HEK293 (cell line): ENCODE measurements around the gene SMC3.
A peak's percentile ranks its signal among the peaks of the same experiment; 100 is the strongest.

Experiments used
- HOXC10 ChIP-seq: sonication (generic); formaldehyde crosslinking; IDR thresholded peaks from 2 replicates; pipeline ENCODE4 v1.8.1; 2023; ENCODE audit warnings: mild to moderate bottlenecking, missing genetic modification reagents
- HOXD13 ChIP-seq: sonication (generic); formaldehyde crosslinking; IDR thresholded peaks from 2 replicates; pipeline ENCODE4 v1.8.0; 2022; ENCODE audit warnings: missing genetic modification reagents, borderline replicate concordance
- KLF16 ChIP-seq: fragments of 450-650 bp; formaldehyde crosslinking; IDR thresholded peaks from 2 replicates; pipeline ENCODE4 v1.5.1; 2017; ENCODE audit warnings: missing biosample characterization, missing genetic modification characterization
- KLF7 ChIP-seq: fragments of 450-650 bp; formaldehyde crosslinking; IDR thresholded peaks from 2 replicates; pipeline ENCODE4 v1.5.1; 2016; ENCODE audit warnings: missing biosample characterization, missing genetic modification characterization, borderline replicate concordance
- MYNN ChIP-seq: fragments of 450-650 bp; formaldehyde crosslinking; IDR thresholded peaks from 2 replicates; pipeline ENCODE4 v1.5.1; 2016; ENCODE audit warnings: missing biosample characterization, missing genetic modification characterization, borderline replicate concordance
- OSR2 ChIP-seq: fragments of 450-650 bp; formaldehyde crosslinking; IDR thresholded peaks from 2 replicates; pipeline ENCODE4 v1.5.1; 2016; ENCODE audit warnings: missing biosample characterization, missing genetic modification characterization
- SP2 ChIP-seq: fragments of 450-650 bp; formaldehyde crosslinking; IDR thresholded peaks from 2 replicates; pipeline ENCODE4 v1.5.1; 2016; ENCODE audit warnings: missing biosample characterization, missing genetic modification characterization
- TCF7L2 ChIP-seq: IDR thresholded peaks from 2 replicates; pipeline ENCODE4 v1.6.1; 2011; ENCODE audit warnings: low read depth, mild to moderate bottlenecking, inconsistent platforms, low read length, moderate library complexity, borderline replicate concordance
- ZBTB26 ChIP-seq: fragments of 450-650 bp; formaldehyde crosslinking; optimal IDR thresholded peaks from 2 replicates; pipeline ENCODE3; 2016; ENCODE audit warnings: missing biosample characterization, mild to moderate bottlenecking, missing genetic modification characterization
- ZBTB44 ChIP-seq: fragments of 450-650 bp; IDR thresholded peaks from 2 replicates; pipeline ENCODE4 v1.5.1; 2018; ENCODE audit warnings: missing biosample characterization, mild to moderate bottlenecking, missing genetic modification characterization
- ZFP3 ChIP-seq: fragments of 450-650 bp; formaldehyde crosslinking; IDR thresholded peaks from 2 replicates; pipeline ENCODE4 v1.5.1; 2016; ENCODE audit warnings: low read depth, missing biosample characterization, missing genetic modification characterization
- ZNF114 ChIP-seq: fragments of 450-650 bp; formaldehyde crosslinking; IDR thresholded peaks from 2 replicates; pipeline ENCODE4 v1.5.0; 2017; ENCODE audit warnings: missing biosample characterization, missing genetic modification characterization
- ZNF132 ChIP-seq: fragments of 450-650 bp; formaldehyde crosslinking; IDR thresholded peaks from 2 replicates; pipeline ENCODE4 v1.5.1; 2017; ENCODE audit warnings: missing biosample characterization, missing genetic modification characterization, borderline replicate concordance
- ZNF18 ChIP-seq: fragments of 450-650 bp; formaldehyde crosslinking; IDR thresholded peaks from 2 replicates; pipeline ENCODE4 v1.5.1; 2016; ENCODE audit warnings: missing biosample characterization, missing genetic modification characterization
- ZNF221 ChIP-seq: fragments of 450-650 bp; formaldehyde crosslinking; IDR thresholded peaks from 2 replicates; pipeline ENCODE4 v1.5.1; 2017; ENCODE audit warnings: missing biosample characterization, missing genetic modification characterization, borderline replicate concordance
- ZNF302 ChIP-seq: fragments of 450-650 bp; formaldehyde crosslinking; IDR thresholded peaks from 2 replicates; pipeline ENCODE4 v1.5.1; 2016; ENCODE audit warnings: missing biosample characterization, missing genetic modification characterization, low read depth
- ZNF366 ChIP-seq: fragments of 450-650 bp; formaldehyde crosslinking; conservative IDR thresholded peaks from 2 replicates; pipeline ENCODE4 v1.5.1; 2016; ENCODE audit warnings: missing biosample characterization, missing genetic modification characterization
- ZNF501 ChIP-seq: fragments of 450-650 bp; formaldehyde crosslinking; IDR thresholded peaks from 2 replicates; pipeline ENCODE4 v1.5.1; 2016; ENCODE audit warnings: missing biosample characterization, missing genetic modification characterization
- ZNF544 ChIP-seq: fragments of 450-650 bp; formaldehyde crosslinking; IDR thresholded peaks from 2 replicates; pipeline ENCODE4 v1.5.0; 2017; ENCODE audit warnings: missing biosample characterization, missing genetic modification characterization
- ZNF555 ChIP-seq: fragments of 450-650 bp; formaldehyde crosslinking; conservative IDR thresholded peaks from 2 replicates; pipeline ENCODE4 v1.5.1; 2017; ENCODE audit warnings: missing biosample characterization, mild to moderate bottlenecking, missing genetic modification characterization, inconsistent platforms
- ZNF571 ChIP-seq: fragments of 450-650 bp; formaldehyde crosslinking; IDR thresholded peaks from 2 replicates; pipeline ENCODE4 v1.5.0; 2017; ENCODE audit warnings: missing biosample characterization, missing genetic modification characterization
- ZNF658 ChIP-seq: fragments of 450-650 bp; formaldehyde crosslinking; IDR thresholded peaks from 2 replicates; pipeline ENCODE4; 2016; ENCODE audit warnings: missing biosample characterization, missing genetic modification characterization
- ZNF777 ChIP-seq: fragments of 450-650 bp; formaldehyde crosslinking; IDR thresholded peaks from 2 replicates; pipeline ENCODE4 v1.5.1; 2017; ENCODE audit warnings: missing biosample characterization, missing genetic modification characterization, borderline replicate concordance
- ZNF843 ChIP-seq: fragments of 450-650 bp; formaldehyde crosslinking; IDR thresholded peaks from 2 replicates; pipeline ENCODE4 v1.5.1; 2016; ENCODE audit warnings: missing biosample characterization, missing genetic modification characterization
- ZSCAN16 ChIP-seq: fragments of 450-650 bp; formaldehyde crosslinking; IDR thresholded peaks from 2 replicates; pipeline ENCODE4 v1.5.1; 2016; ENCODE audit warnings: missing biosample characterization, missing genetic modification characterization
- ZSCAN5A ChIP-seq: fragments of 450-650 bp; formaldehyde crosslinking; IDR thresholded peaks from 2 replicates; pipeline ENCODE4 v1.5.1; 2016; ENCODE audit warnings: missing biosample characterization, missing genetic modification characterization
- TF ChIP-seq, protein P1 (sequence below): fragments of 450-650 bp; formaldehyde crosslinking; IDR thresholded peaks from 2 replicates; pipeline ENCODE4 v1.5.1; 2017; ENCODE audit warnings: missing biosample characterization, missing genetic modification characterization
- TF ChIP-seq, protein P2 (sequence below): fragments of 450-650 bp; formaldehyde crosslinking; IDR thresholded peaks from 2 replicates; pipeline ENCODE4 v1.5.1; 2016; ENCODE audit warnings: missing biosample characterization, missing genetic modification characterization
- TF ChIP-seq, protein P3 (sequence below): fragments of 450-650 bp; formaldehyde crosslinking; IDR thresholded peaks from 2 replicates; pipeline ENCODE4 v1.5.1; 2017; ENCODE audit warnings: missing biosample characterization, missing genetic modification characterization

Gene SMC3

GRCh38 chr10:110540031-110540430, 27.5 kb upstream of the SMC3 start (continued):
- TF ChIP-seq ZNF544 = no peak
- no peak for TF ChIP-seq ZNF221 (tag by site-specific recombination)
- TF ChIP-seq, protein P1, sequence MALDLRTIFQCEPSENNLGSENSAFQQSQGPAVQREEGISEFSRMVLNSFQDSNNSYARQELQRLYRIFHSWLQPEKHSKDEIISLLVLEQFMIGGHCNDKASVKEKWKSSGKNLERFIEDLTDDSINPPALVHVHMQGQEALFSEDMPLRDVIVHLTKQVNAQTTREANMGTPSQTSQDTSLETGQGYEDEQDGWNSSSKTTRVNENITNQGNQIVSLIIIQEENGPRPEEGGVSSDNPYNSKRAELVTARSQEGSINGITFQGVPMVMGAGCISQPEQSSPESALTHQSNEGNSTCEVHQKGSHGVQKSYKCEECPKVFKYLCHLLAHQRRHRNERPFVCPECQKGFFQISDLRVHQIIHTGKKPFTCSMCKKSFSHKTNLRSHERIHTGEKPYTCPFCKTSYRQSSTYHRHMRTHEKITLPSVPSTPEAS = no peak
- no peak for TF ChIP-seq KLF7 (tag by site-specific recombination)
- TF ChIP-seq OSR2 (tag by site-specific recombination) = peak; percentile 57; the same call in 1 of the 2 replicates
- no peak for TF ChIP-seq ZBTB26
- no peak for TF ChIP-seq HOXC10 (CRISPR knock-in tag)
- TF ChIP-seq ZFP3 = no peak
- no peak for TF ChIP-seq KLF16 (tag by site-specific recombination)
- TF ChIP-seq TCF7L2 = peak; percentile 50; the same call in 1 of the 2 replicates
- peak; percentile 29; the same call in 1 of the 2 replicates for TF ChIP-seq ZNF843 (tag by site-specific recombination)
- no peak for TF ChIP-seq ZNF132 (tag by site-specific recombination)
- no peak for TF ChIP-seq MYNN
- TF ChIP-seq ZNF501 (tag by site-specific recombination) = no peak
- no peak for TF ChIP-seq ZNF658
- TF ChIP-seq ZNF555 (tag by site-specific recombination) = no peak
- TF ChIP-seq ZNF302 (tag by site-specific recombination) = no peak
- no peak for TF ChIP-seq HOXD13
- no peak for TF ChIP-seq SP2 (tag by site-specific recombination)
- TF ChIP-seq ZBTB44 (tag by site-specific recombination) = peak; percentile 63
- TF ChIP-seq, protein P2, sequence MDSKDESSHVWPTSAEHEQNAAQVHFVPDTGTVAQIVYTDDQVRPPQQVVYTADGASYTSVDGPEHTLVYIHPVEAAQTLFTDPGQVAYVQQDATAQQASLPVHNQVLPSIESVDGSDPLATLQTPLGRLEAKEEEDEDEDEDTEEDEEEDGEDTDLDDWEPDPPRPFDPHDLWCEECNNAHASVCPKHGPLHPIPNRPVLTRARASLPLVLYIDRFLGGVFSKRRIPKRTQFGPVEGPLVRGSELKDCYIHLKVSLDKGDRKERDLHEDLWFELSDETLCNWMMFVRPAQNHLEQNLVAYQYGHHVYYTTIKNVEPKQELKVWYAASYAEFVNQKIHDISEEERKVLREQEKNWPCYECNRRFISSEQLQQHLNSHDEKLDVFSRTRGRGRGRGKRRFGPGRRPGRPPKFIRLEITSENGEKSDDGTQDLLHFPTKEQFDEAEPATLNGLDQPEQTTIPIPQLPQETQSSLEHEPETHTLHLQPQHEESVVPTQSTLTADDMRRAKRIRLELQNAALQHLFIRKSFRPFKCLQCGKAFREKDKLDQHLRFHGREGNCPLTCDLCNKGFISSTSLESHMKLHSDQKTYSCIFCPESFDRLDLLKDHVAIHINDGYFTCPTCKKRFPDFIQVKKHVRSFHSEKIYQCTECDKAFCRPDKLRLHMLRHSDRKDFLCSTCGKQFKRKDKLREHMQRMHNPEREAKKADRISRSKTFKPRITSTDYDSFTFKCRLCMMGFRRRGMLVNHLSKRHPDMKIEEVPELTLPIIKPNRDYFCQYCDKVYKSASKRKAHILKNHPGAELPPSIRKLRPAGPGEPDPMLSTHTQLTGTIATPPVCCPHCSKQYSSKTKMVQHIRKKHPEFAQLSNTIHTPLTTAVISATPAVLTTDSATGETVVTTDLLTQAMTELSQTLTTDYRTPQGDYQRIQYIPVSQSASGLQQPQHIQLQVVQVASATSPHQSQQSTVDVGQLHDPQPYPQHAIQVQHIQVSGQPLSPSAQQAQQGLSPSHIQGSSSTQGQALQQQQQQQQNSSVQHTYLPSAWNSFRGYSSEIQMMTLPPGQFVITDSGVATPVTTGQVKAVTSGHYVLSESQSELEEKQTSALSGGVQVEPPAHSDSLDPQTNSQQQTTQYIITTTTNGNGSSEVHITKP (tag by site-specific recombination) = no peak
- TF ChIP-seq ZSCAN5A (tag by site-specific recombination) = no peak
- TF ChIP-seq ZNF366 (tag by site-specific recombination) = no peak
- no peak for TF ChIP-seq ZNF18 (tag by site-specific recombination)
- TF ChIP-seq ZNF114 (tag by site-specific recombination) = no peak
- 0 out of 2 replicates have a peak, but pooled peaks have one; percentile 31 for TF ChIP-seq ZSCAN16 (tag by site-specific recombination)
- TF ChIP-seq ZNF777 (tag by site-specific recombination) = no peak
- TF ChIP-seq, protein P3, sequence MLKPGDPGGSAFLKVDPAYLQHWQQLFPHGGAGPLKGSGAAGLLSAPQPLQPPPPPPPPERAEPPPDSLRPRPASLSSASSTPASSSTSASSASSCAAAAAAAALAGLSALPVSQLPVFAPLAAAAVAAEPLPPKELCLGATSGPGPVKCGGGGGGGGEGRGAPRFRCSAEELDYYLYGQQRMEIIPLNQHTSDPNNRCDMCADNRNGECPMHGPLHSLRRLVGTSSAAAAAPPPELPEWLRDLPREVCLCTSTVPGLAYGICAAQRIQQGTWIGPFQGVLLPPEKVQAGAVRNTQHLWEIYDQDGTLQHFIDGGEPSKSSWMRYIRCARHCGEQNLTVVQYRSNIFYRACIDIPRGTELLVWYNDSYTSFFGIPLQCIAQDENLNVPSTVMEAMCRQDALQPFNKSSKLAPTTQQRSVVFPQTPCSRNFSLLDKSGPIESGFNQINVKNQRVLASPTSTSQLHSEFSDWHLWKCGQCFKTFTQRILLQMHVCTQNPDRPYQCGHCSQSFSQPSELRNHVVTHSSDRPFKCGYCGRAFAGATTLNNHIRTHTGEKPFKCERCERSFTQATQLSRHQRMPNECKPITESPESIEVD = peak; percentile 77
- no peak for TF ChIP-seq ZNF571 (tag by site-specific recombination)
